GM19023 (cell line): ENCODE data around the gene TRHDE.

Experiments used
- ATAC-seq: cut with Tn5 transposase; IDR thresholded peaks from one replicate; pipeline ENCODE4 v1.9.1; 2021; ENCODE audit warnings: mild to moderate bottlenecking, moderate library complexity; ENCODE audit not compliant: unreplicated experiment

Gene TRHDE

GRCh38 chr12:72434999-72435398, 162.8 kb downstream of the TRHDE start:
- ATAC-seq, result no peak

- ATAC-seq, result no peak
Measured at GRCh38 chr12:72442217-72442616, 170.0 kb downstream of the TRHDE start.

- ATAC-seq, result no peak
Measured at GRCh38 chr12:72444125-72444524, 172.0 kb downstream of the TRHDE start.

- ATAC-seq, result no peak
Measured at GRCh38 chr12:72444566-72444965, 172.4 kb downstream of the TRHDE start.

- ATAC-seq, result no peak
Measured at GRCh38 chr12:72448089-72448488, 175.9 kb downstream of the TRHDE start.

GRCh38 chr12:72448805-72449204, 176.6 kb downstream of the TRHDE start:
- ATAC-seq, result no peak

- no peak for ATAC-seq
Measured at GRCh38 chr12:72453066-72453465, 180.9 kb downstream of the TRHDE start.

- ATAC-seq, result no peak
Measured at GRCh38 chr12:72453550-72453949, 181.4 kb downstream of the TRHDE start.

- ATAC-seq, result no peak
Measured at GRCh38 chr12:72464471-72464870, 192.3 kb downstream of the TRHDE start.

GRCh38 chr12:72465155-72465554, 193.0 kb downstream of the TRHDE start:
- ATAC-seq, result no peak

GRCh38 chr12:72465940-72466630, 193.9 kb downstream of the TRHDE start:
- ATAC-seq, result no peak

- no peak for ATAC-seq
Measured at GRCh38 chr12:72467985-72468384, 195.8 kb downstream of the TRHDE start.

- no peak for ATAC-seq
Measured at GRCh38 chr12:72468505-72468904, 196.3 kb downstream of the TRHDE start.

- ATAC-seq, result no peak
Measured at GRCh38 chr12:72471806-72472205, 199.6 kb downstream of the TRHDE start.

GRCh38 chr12:72472350-72472749, 200.2 kb downstream of the TRHDE start:
- no peak for ATAC-seq

GRCh38 chr12:72476301-72476700, 204.1 kb downstream of the TRHDE start:
- no peak for ATAC-seq

GRCh38 chr12:72485017-72485701, 213.0 kb downstream of the TRHDE start:
- ATAC-seq, result no peak

GRCh38 chr12:72491426-72491825, 219.3 kb downstream of the TRHDE start:
- ATAC-seq, result no peak

- no peak for ATAC-seq
Measured at GRCh38 chr12:72493407-72493806, 221.2 kb downstream of the TRHDE start.

GRCh38 chr12:72498354-72498753, 226.2 kb downstream of the TRHDE start:
- no peak for ATAC-seq

GRCh38 chr12:72499244-72499643, 227.1 kb downstream of the TRHDE start:
- no peak for ATAC-seq

GRCh38 chr12:72502546-72502945, 230.4 kb downstream of the TRHDE start:
- no peak for ATAC-seq

GRCh38 chr12:72505227-72505626, 233.1 kb downstream of the TRHDE start:
- no peak for ATAC-seq
